Measurements from ENCODE around the gene CKAP5. TPM values are rescaled to one million over a fixed set of nuclear protein-coding genes. Genes with fewer than 3 reads are reported as not detected.

CKAP5 gene
- total RNA-seq, 1 experiment from 2014 or later, result 176 TPM

DNA sequence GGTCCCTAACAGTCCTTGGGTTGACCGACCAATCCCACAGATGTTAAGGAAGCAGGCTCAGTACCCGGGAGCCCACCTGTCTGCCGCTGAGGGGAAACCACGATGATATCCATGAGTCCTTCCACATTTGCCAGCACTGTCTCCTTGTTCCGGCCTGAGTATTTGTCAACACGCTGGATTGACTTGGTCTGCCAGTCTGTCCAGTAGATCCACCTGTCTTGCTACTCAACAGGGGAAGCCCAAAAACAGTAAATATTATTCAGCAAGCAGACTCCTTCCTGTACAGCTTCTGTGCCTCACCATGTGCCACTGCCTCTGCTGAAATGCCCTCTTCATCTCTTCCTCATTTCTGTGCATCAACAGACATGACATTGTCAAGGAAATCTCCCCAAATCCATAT lies 22.8 kb upstream of the CKAP5 start:
- no peaks in the 10 kb centered on the region for H3K4me1 ChIP-seq
- no peak for DNase-seq
- no peak overlapping the region for H3K27ac ChIP-seq
- H3K36me3 ChIP-seq, result peaks cover 25% of the 10 kb centered on the region
- H3K4me3 ChIP-seq, result no peak overlapping the region
- no peaks in the 10 kb centered on the region for H3K9me3 ChIP-seq (replicated peaks)
- no peaks in the 10 kb centered on the region for H3K27me3 ChIP-seq

GRCh38 chr11:46865340-46865739 lies 19.3 kb upstream of the CKAP5 start:
- H3K4me3 ChIP-seq, result no peak overlapping the region
- H3K27ac ChIP-seq, result no peak overlapping the region
- no peak for DNase-seq
- H3K27me3 ChIP-seq, result no peaks in the 10 kb centered on the region
- no peaks in the 10 kb centered on the region for H3K4me1 ChIP-seq
- H3K9me3 ChIP-seq (replicated peaks), result no peaks in the 10 kb centered on the region
- H3K36me3 ChIP-seq, result peaks cover 31% of the 10 kb centered on the region

DNA sequence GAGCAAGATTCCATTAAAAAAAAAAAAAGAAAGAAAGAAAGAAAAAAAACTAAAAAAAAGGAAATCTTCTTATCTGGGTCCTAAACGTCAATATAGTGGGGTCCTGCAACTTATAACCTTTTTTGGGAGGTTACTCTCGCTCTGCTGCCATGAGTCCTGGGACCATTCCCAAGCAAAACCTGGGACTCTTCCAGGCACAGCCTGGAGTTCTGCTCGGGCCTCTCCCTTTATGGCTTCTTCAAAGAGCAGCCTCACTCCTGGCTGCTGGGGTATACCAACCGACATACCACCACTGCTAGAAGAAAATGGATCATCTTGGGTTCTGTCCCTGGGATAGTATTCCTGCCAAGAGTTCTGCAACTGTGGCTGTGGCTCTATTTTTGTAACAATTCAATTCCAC lies 14.1 kb upstream of the CKAP5 start:
- Histone ChIP-seq H3K4me3 (no peak overlapping the region), H3K27me3 (no peaks in the 10 kb centered on the region), H3K27ac (no peak overlapping the region), H3K4me1 (peaks cover 9% of the 10 kb centered on the region; the same call in 1 of the 2 replicates), H3K9me3 (replicated peaks) (no peaks in the 10 kb centered on the region), H3K36me3 (peaks cover 23% of the 10 kb centered on the region)
- DNase-seq, result no peak

GRCh38 chr11:46858920-46859546 lies 13.0 kb upstream of the CKAP5 start:
- H3K36me3 ChIP-seq, result peaks cover 23% of the 10 kb centered on the region
- H3K27me3 ChIP-seq, result no peaks in the 10 kb centered on the region
- H3K4me1 ChIP-seq, result peaks cover 9% of the 10 kb centered on the region; the same call in 1 of the 2 replicates
- H3K9me3 ChIP-seq (replicated peaks), result no peaks in the 10 kb centered on the region
- H3K27ac ChIP-seq, result no peak overlapping the region
- H3K4me3 ChIP-seq, result no peak overlapping the region
- DNase-seq, result no peak

DNA sequence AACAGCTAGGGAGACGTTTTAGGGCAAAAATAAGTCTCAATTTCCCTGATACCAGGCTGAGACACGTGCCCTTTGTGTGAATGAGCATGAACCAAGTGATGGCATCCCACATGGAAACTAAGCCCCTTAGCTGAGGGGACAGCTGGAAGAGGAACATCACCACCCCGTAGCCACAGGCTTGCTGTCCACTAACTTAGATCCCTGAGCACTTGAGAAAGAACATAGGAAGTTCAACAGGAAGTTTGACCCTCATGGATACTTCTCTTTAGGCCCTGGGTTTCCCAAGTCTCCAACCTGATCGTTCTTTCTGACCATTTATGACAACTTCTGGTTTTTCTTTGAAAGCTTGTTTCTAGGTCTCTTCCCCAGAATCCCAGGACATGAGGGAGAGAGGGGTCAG lies 11.6 kb upstream of the CKAP5 start:
- H3K27me3 ChIP-seq, result no peaks in the 10 kb centered on the region
- no peak for DNase-seq

DNA sequence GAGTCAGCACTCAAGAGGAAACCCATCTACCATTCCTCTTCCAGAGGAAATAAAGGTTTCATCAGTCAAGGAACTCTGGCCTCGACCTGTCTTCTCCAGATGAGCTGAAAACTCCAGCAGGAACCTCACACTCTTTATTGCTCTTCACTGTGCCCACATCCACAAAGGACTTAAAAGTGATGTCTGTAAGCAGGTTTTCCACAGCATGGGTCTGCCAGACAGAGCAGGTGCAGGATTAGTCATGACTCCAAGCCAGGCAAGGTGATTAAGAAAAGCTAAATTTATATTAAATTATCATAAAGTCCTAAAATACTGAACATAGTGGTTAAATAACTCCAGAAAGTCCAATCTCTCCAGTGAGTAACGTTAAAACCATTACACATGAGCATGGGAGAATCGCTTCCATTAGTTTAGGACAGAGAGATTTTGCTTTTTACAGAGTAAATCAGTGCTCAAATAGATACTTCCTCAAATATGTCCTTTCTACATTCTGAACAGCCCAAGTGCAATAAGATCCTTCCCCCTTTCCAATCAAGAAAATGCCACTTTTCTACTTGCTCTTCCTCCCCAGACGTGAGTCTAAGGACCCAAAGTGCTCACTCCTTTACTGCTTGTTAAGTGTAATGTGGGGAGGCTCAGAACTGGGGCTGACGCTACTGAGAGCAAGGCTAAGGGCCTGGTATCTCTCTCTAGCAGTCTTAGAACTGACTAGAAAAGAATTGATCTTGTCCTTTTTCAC lies 10.7 kb upstream of the CKAP5 start:
- DNase-seq, result peak; percentile 17 to 38
- no peak overlapping the region for H3K27ac ChIP-seq
- H3K36me3 ChIP-seq, result peaks cover 7% of the 10 kb centered on the region
- H3K4me3 ChIP-seq, result no peak overlapping the region
- no peaks in the 10 kb centered on the region for H3K27me3 ChIP-seq
- peaks cover 9% of the 10 kb centered on the region; the same call in 1 of the 2 replicates for H3K4me1 ChIP-seq
- H3K9me3 ChIP-seq (replicated peaks), result no peaks in the 10 kb centered on the region; the same call in 1 of the 2 replicates

More for the DNA sequence above, 11.6 kb upstream of the CKAP5 start:
- no peak overlapping the region for H3K27ac ChIP-seq
- no peaks in the 10 kb centered on the region for H3K9me3 ChIP-seq (replicated peaks)
- no peak overlapping the region for H3K4me3 ChIP-seq
- peaks cover 14% of the 10 kb centered on the region for H3K36me3 ChIP-seq
- peaks cover 9% of the 10 kb centered on the region; the same call in 1 of the 2 replicates for H3K4me1 ChIP-seq

GRCh38 chr11:46855863-46856262 lies 9.8 kb upstream of the CKAP5 start:
- peaks cover 9% of the 10 kb centered on the region; the same call in 1 of the 2 replicates for H3K4me1 ChIP-seq

DNA sequence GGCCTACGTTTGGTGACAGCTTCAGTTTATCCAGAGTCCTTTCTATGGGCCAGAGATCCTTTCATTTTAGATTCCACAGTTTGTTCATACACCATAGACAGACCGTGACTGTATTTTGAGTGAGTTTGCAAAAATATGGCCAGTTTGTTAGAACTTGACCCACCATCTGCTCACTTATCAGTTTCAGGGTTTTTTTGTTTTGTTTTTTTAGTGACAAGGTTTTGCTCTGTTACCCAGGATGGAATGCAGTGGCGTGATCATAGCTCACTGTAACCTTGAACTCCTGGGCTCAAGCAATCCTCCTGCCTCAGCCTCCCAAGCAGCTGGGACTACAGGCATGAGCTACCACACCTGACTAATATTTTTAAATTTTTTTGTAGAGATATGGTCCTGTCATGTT lies 9.1 kb upstream of the CKAP5 start:
- no peaks in the 10 kb centered on the region for H3K27me3 ChIP-seq
- no peaks in the 10 kb centered on the region for H3K36me3 ChIP-seq
- H3K4me1 ChIP-seq, result peaks cover 9% of the 10 kb centered on the region; the same call in 1 of the 2 replicates
- H3K27ac ChIP-seq, result no peak overlapping the region
- DNase-seq, result no peak
- no peaks in the 10 kb centered on the region; the same call in 1 of the 2 replicates for H3K9me3 ChIP-seq (replicated peaks)
- H3K4me3 ChIP-seq, result no peak overlapping the region

More at GRCh38 chr11:46855863-46856262, 9.8 kb upstream of the CKAP5 start:
- no peak overlapping the region for H3K27ac ChIP-seq
- H3K4me3 ChIP-seq, result no peak overlapping the region
- H3K9me3 ChIP-seq (replicated peaks), result no peaks in the 10 kb centered on the region; the same call in 1 of the 2 replicates
- H3K27me3 ChIP-seq, result no peaks in the 10 kb centered on the region
- peaks cover 1% of the 10 kb centered on the region for H3K36me3 ChIP-seq
- no peak for DNase-seq

GRCh38 chr11:46850829-46851380 lies 4.8 kb upstream of the CKAP5 start:
- Histone ChIP-seq H3K4me1 (0 out of 2 replicates have a peak, but pooled peaks cover 3% of the 10 kb centered on the region), H3K36me3 (no peaks in the 10 kb centered on the region), H3K27me3 (no peaks in the 10 kb centered on the region), H3K9me3 (replicated peaks) (no peaks in the 10 kb centered on the region; the same call in 1 of the 2 replicates), H3K27ac (no peak overlapping the region), H3K4me3 (no peak overlapping the region)
- no peak for DNase-seq

- Histone ChIP-seq H3K27me3 (no peaks in the 10 kb centered on the region), H3K36me3 (no peaks in the 10 kb centered on the region), H3K9me3 (replicated peaks) (no peaks in the 10 kb centered on the region; the same call in 1 of the 2 replicates), H3K4me1 (peaks cover 4% of the 10 kb centered on the region; the same call in 1 of the 2 replicates), H3K27ac (no peak overlapping the region), H3K4me3 (no peak overlapping the region)
- no peak for DNase-seq
These were observed 3.6 kb upstream of the CKAP5 start for GRCh38 chr11:46849631-46850030.

DNA sequence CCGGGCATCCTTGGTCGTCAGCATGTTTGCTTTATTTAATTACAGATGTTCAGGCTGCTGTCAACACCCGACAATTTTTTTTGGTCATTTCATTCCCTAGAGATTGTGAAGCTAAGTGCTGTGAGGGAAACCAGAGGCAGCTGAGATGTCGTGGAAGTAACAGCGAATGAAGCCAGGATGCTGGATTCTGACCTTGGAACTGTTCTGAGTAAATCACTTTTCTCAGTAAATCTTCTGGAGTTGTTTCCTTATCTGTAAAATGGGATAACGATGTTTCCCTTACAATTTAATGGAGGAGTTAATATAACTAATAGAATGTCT lies 390 bp upstream of the CKAP5 start:
- Histone ChIP-seq H3K36me3 (peaks cover 7% of the 10 kb centered on the region; the same call in 1 of the 2 replicates), H3K27ac (peak overlapping the region; percentile 80; the same call in 1 of the 2 replicates), H3K9me3 (replicated peaks) (no peaks in the 10 kb centered on the region; the same call in 1 of the 2 replicates), H3K4me3 (peak overlapping the region; percentile 98), H3K4me1 (peaks cover 5% of the 10 kb centered on the region; the same call in 1 of the 2 replicates), H3K27me3 (no peaks in the 10 kb centered on the region)
- DNase-seq, result no peak

DNA sequence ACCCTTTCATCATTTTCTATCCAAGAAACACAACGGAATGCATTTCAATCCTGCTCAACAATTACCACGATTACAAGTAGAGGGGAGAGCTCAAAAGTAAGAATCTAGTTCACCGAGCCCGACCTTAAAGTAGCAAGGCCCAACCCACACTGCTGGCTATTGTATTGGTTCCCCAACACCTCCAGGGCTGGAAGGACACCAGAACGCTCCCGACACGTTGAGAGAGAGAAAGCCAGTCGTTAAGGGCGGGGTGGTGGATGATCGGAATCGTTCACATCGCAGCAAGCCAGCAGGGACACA lies 690 bp downstream of the CKAP5 start:
- H3K27ac ChIP-seq, result peak overlapping the region; percentile 80; the same call in 1 of the 2 replicates
- H3K9me3 ChIP-seq (replicated peaks), result no peaks in the 10 kb centered on the region
- H3K36me3 ChIP-seq, result peaks cover 10% of the 10 kb centered on the region; the same call in 1 of the 2 replicates
- DNase-seq, result no peak
- H3K27me3 ChIP-seq, result no peaks in the 10 kb centered on the region
- peak overlapping the region; percentile 98 for H3K4me3 ChIP-seq
- peaks cover 5% of the 10 kb centered on the region; the same call in 1 of the 2 replicates for H3K4me1 ChIP-seq

DNA sequence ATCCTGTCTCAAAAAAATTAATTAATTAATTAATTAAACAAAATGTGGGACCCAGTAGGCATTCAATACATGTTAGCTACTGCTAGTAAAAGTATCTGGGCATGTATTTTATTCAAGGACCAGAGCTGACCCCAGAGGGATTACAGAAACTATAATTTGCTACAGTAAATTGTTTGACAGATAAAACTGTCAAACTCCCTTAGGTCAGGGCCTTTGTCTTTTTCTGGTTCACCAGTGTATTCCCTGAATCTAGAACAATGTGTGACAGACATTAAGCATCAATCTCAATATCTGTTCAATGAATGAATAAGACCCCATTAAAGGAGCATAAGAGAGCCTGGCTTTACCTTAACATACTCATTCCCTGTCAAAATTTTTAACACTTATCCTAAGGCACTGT lies 6.0 kb downstream of the CKAP5 start:
- Histone ChIP-seq H3K27me3 (no peaks in the 10 kb centered on the region), H3K9me3 (replicated peaks) (no peaks in the 10 kb centered on the region), H3K4me3 (no peak overlapping the region), H3K4me1 (peaks cover 2% of the 10 kb centered on the region; the same call in 1 of the 2 replicates), H3K36me3 (peaks cover 23% of the 10 kb centered on the region), H3K27ac (no peak overlapping the region)
- no peak for DNase-seq

DNA sequence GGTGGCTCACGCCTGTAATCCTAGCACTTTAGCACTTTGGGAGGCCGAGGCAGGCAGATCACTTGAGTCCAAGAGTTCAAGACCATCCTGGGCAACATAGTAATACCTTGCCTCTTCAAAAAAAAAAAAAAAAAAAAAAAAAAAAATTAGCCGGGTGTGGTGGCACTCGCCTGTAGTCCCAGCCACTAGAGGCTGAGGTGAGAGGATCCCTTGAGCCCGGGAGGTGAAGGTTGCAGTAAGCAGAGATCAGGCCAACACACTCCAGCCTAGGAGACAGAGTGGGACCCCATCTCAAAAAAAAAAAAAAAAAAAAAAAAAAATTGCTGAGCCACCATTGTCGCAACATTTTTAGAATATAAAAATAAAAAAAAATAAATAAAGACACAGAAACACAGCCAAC lies 7.6 kb downstream of the CKAP5 start:
- H3K36me3 ChIP-seq, result peaks cover 23% of the 10 kb centered on the region
- H3K27me3 ChIP-seq, result no peaks in the 10 kb centered on the region
- H3K9me3 ChIP-seq (replicated peaks), result no peaks in the 10 kb centered on the region
- DNase-seq, result no peak
- H3K4me3 ChIP-seq, result no peak overlapping the region
- no peak overlapping the region for H3K27ac ChIP-seq
- H3K4me1 ChIP-seq, result no peaks in the 10 kb centered on the region

- H3K4me3 ChIP-seq, result no peak overlapping the region
- peaks cover 22% of the 10 kb centered on the region for H3K36me3 ChIP-seq
These were observed 8.2 kb downstream of the CKAP5 start for GRCh38 chr11:46837860-46838259.

More at GRCh38 chr11:46837860-46838259, 8.2 kb downstream of the CKAP5 start:
- no peaks in the 10 kb centered on the region for H3K9me3 ChIP-seq (replicated peaks)
- peaks cover 4% of the 10 kb centered on the region for H3K4me1 ChIP-seq
- H3K27me3 ChIP-seq, result no peaks in the 10 kb centered on the region
- DNase-seq, result no peak
- H3K27ac ChIP-seq, result no peak overlapping the region
